Astrocyte (in vitro differentiated cells and primary cell): ENCODE data around the gene KISS1R.

Source experiments
- EZH2 ChIP-seq: IDR thresholded peaks from 2 replicates; pipeline ENCODE4 v1.6.1; 2012; ENCODE audit warnings: mild to moderate bottlenecking, low read length, inconsistent platforms; ENCODE audit not compliant: insufficient read depth
- TF ChIP-seq, protein P1 (sequence below): IDR thresholded peaks from 2 replicates; pipeline ENCODE4 v1.5.1; 2011; ENCODE audit warnings: low read depth, mild to moderate bottlenecking, inconsistent platforms, low read length, moderate library complexity; ENCODE audit not compliant: insufficient read depth

DNA sequence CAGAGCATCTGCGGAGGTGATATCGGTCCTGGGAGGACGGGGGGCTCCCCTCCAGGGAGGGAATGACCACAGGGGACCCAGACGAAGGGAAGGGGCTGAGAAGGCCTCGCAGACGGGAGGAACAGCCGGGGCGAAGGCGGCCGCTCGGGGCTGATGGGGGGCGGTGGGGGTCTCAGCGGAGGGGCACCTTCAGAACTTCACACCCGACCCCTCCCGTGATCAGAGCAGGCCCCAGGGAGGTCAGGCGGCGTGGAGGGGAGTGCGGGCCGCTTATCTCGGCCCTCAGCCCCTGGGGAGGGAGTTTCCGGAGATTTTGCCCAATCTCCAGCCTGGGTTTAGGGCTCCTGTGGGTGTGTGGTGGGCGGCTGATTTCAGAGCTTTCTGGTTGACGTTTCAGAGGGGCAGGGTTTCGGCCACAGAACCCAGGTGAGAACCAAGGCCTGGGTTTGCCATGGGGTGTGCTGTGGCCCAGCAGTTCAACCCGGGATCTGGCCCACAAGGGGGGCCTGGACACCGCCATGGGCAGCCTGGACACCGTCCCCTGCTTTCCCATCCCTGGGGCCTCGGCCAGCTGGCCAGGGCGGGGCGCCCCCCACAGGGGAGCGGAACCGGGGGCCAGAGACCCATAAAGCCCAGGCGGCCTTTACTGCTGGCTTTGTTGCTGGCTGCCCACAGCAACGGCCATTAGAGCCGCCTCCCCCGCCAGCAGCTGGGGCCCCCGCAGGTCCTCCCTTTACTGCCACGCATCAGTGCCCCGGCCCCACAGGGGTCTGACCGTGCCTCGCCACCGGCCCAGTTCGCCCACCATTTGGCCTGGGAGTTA, 37.8 kb downstream of the KISS1R start:
- TF ChIP-seq, protein P1, sequence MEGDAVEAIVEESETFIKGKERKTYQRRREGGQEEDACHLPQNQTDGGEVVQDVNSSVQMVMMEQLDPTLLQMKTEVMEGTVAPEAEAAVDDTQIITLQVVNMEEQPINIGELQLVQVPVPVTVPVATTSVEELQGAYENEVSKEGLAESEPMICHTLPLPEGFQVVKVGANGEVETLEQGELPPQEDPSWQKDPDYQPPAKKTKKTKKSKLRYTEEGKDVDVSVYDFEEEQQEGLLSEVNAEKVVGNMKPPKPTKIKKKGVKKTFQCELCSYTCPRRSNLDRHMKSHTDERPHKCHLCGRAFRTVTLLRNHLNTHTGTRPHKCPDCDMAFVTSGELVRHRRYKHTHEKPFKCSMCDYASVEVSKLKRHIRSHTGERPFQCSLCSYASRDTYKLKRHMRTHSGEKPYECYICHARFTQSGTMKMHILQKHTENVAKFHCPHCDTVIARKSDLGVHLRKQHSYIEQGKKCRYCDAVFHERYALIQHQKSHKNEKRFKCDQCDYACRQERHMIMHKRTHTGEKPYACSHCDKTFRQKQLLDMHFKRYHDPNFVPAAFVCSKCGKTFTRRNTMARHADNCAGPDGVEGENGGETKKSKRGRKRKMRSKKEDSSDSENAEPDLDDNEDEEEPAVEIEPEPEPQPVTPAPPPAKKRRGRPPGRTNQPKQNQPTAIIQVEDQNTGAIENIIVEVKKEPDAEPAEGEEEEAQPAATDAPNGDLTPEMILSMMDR, result no peak
- no peak for TF ChIP-seq EZH2
